DND-41 (cell line): ENCODE measurements around the gene SLC5A5.

ENCODE experiments used
- ATAC-seq: fragments of 200-7000 bp; cut with Tn5 transposase; 3 replicates; pipeline ENCODE4 v1.9.1; 2021; ENCODE audit warnings: low read depth; ENCODE audit not compliant: insufficient read depth
- DNase-seq: peaks from one replicate; pipeline ENCODE4 v3.0.0-alpha.2; 2020
- H2AFZ ChIP-seq: 2 replicates; pipeline ENCODE4 v1.6.0; 2012; ENCODE audit warnings: low read depth, low read length
- H3K27ac ChIP-seq: 2 replicates; pipeline ENCODE4 v1.5.1; 2012; ENCODE audit warnings: low read length, inconsistent platforms
- H3K27me3 ChIP-seq: fragments of 200-600 bp; sonication (generic); 2 replicates; pipeline ENCODE4 v1.6.0; 2012; ENCODE audit warnings: low read length, mild to moderate bottlenecking, inconsistent platforms; ENCODE audit not compliant: insufficient read depth, poor library complexity
- H3K36me3 ChIP-seq: 2 replicates; pipeline ENCODE4 v1.5.1; 2012; ENCODE audit warnings: low read length, inconsistent platforms; ENCODE audit not compliant: insufficient read depth
- H3K4me1 ChIP-seq: 2 replicates; pipeline ENCODE4 v1.5.1; 2012; ENCODE audit warnings: mild to moderate bottlenecking, low read length; ENCODE audit not compliant: insufficient read depth
- H3K4me2 ChIP-seq: 2 replicates; pipeline ENCODE4 v1.6.0; 2012; ENCODE audit warnings: mild to moderate bottlenecking, moderate library complexity, low read length, inconsistent platforms; ENCODE audit not compliant: insufficient read depth
- H3K4me3 ChIP-seq, 2 experiments: fragments of 200-600 bp in 1 of 2; shearing (Covaris generic) in 1 of 2; 2 replicates each; pipeline ENCODE4 v1.5.1; 2012 to 2016; ENCODE audit warnings: inconsistent platforms in 2 of 2, low read length in 2 of 2, mild to moderate bottlenecking in 2 of 2, low read depth in 1 of 2, moderate library complexity in 1 of 2
- H3K79me2 ChIP-seq: 2 replicates; pipeline ENCODE4 v1.6.0; 2012; ENCODE audit warnings: low read length, inconsistent platforms; ENCODE audit not compliant: insufficient read depth
- H3K9ac ChIP-seq: 2 replicates; pipeline ENCODE4 v1.6.0; 2012; ENCODE audit warnings: low read depth, mild to moderate bottlenecking, inconsistent platforms, low read length, moderate library complexity
- H3K9me3 ChIP-seq: 2 replicates; pipeline ENCODE4 v1.5.1; 2012; ENCODE audit warnings: low read length, moderate library complexity, mild to moderate bottlenecking, inconsistent platforms; ENCODE audit not compliant: insufficient read depth, severe bottlenecking
- H4K20me1 ChIP-seq: 2 replicates; pipeline ENCODE4 v1.6.0; 2012; ENCODE audit warnings: low read length; ENCODE audit not compliant: insufficient read depth
- EZH2 ChIP-seq: IDR thresholded peaks from 3 replicates; pipeline ENCODE4 v1.6.1; 2012; ENCODE audit warnings: borderline replicate concordance, low read depth, mild to moderate bottlenecking, moderate library complexity, low read length, inconsistent platforms; ENCODE audit not compliant: severe bottlenecking
- TF ChIP-seq, protein P1 (sequence below): IDR thresholded peaks from 2 replicates; pipeline ENCODE4 v1.5.1; 2012; ENCODE audit warnings: borderline replicate concordance, low read length, moderate library complexity, mild to moderate bottlenecking; ENCODE audit not compliant: poor library complexity, severe bottlenecking; ENCODE audit errors: extremely low read depth

SLC5A5 gene

DNA sequence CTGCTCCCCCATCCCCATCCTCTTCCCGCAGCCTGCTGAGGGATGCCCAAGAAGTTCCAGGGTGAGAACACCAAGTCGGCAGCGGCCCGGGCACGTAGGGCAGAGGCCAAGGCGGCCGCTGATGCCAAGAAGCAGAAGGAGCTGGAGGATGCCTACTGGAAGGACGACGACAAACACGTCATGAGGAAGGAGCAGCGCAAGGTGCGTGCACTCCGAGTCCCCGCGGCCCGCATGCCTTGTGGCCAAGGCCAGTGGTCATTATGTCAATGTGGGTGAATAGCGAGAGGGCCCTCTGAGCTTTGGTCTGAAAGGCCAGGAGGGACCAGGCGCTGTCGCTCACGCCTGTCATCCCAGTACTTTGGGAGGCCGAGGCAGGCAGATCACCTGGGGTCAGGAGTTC lies 64.6 kb downstream of the SLC5A5 start:
- no peak overlapping the region for H3K4me2 ChIP-seq
- no peak overlapping the region for H3K4me3 ChIP-seq
- no peak overlapping the region for H2AFZ ChIP-seq
- ATAC-seq (no peak), DNase-seq (no peak)
- peaks cover 28% of the 10 kb centered on the region for H3K4me1 ChIP-seq
- no peak overlapping the region for H3K27ac ChIP-seq
- H4K20me1 ChIP-seq = peaks cover 5% of the 10 kb centered on the region; the same call in 1 of the 2 replicates
- no peaks in the 10 kb centered on the region for H3K27me3 ChIP-seq
- no peak overlapping the region for H3K9ac ChIP-seq
- H3K9me3 ChIP-seq = no peaks in the 10 kb centered on the region
- peaks cover 23% of the 10 kb centered on the region for H3K79me2 ChIP-seq
- no peak for TF ChIP-seq EZH2
- TF ChIP-seq, protein P1, sequence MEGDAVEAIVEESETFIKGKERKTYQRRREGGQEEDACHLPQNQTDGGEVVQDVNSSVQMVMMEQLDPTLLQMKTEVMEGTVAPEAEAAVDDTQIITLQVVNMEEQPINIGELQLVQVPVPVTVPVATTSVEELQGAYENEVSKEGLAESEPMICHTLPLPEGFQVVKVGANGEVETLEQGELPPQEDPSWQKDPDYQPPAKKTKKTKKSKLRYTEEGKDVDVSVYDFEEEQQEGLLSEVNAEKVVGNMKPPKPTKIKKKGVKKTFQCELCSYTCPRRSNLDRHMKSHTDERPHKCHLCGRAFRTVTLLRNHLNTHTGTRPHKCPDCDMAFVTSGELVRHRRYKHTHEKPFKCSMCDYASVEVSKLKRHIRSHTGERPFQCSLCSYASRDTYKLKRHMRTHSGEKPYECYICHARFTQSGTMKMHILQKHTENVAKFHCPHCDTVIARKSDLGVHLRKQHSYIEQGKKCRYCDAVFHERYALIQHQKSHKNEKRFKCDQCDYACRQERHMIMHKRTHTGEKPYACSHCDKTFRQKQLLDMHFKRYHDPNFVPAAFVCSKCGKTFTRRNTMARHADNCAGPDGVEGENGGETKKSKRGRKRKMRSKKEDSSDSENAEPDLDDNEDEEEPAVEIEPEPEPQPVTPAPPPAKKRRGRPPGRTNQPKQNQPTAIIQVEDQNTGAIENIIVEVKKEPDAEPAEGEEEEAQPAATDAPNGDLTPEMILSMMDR = no peak
- peaks cover 36% of the 10 kb centered on the region for H3K36me3 ChIP-seq

GRCh38 chr19:17937371-17937900 lies 65.7 kb downstream of the SLC5A5 start:
- no peak for ATAC-seq
- H3K9ac ChIP-seq = no peak overlapping the region
- no peak for TF ChIP-seq EZH2
- TF ChIP-seq, protein P1 = no peak

GRCh38 chr19:17938092-17938845 lies 66.5 kb downstream of the SLC5A5 start:
- Histone ChIP-seq H4K20me1 (peaks cover 16% of the 10 kb centered on the region; the same call in 1 of the 2 replicates), H2AFZ (no peak overlapping the region), H3K27ac (no peak overlapping the region), H3K4me1 (peaks cover 18% of the 10 kb centered on the region), H3K79me2 (peaks cover 19% of the 10 kb centered on the region), H3K4me3 (no peak overlapping the region), H3K36me3 (peaks cover 50% of the 10 kb centered on the region), H3K4me2 (no peak overlapping the region), H3K9me3 (no peaks in the 10 kb centered on the region), H3K9ac (no peak overlapping the region), H3K27me3 (no peaks in the 10 kb centered on the region)
- TF ChIP-seq, protein P1 = peak; percentile 93
- TF ChIP-seq EZH2 = no peak
- DNase-seq = peak; percentile 78
- ATAC-seq = peak; percentile 96

More at GRCh38 chr19:17937371-17937900, 65.7 kb downstream of the SLC5A5 start:
- Histone ChIP-seq H2AFZ (no peak overlapping the region), H3K9me3 (no peaks in the 10 kb centered on the region), H4K20me1 (peaks cover 13% of the 10 kb centered on the region; the same call in 1 of the 2 replicates), H3K27me3 (no peaks in the 10 kb centered on the region), H3K79me2 (peaks cover 23% of the 10 kb centered on the region), H3K4me3 (no peak overlapping the region), H3K36me3 (peaks cover 45% of the 10 kb centered on the region), H3K4me1 (peaks cover 22% of the 10 kb centered on the region), H3K4me2 (no peak overlapping the region), H3K27ac (no peak overlapping the region)
- no peak for DNase-seq
